NCI-H1092 (cell line): Measurements from ENCODE around the gene PTGER3.
A peak's percentile ranks its signal among the peaks of the same experiment; 100 is the strongest.

Experiments used
- DNase-seq: peaks from one replicate; lab custom pipeline; 2025; lab: John Stamatoyannopoulos, UW

Gene PTGER3

GRCh38 chr1:71047635-71048607 lies at the start of gene PTGER3:
Gene PTGER3 (minus strand): TSS chr1:71047816. CDS start chr1:71047577, 239 bp downstream.
- DNase-seq: peak; percentile 39

DNA sequence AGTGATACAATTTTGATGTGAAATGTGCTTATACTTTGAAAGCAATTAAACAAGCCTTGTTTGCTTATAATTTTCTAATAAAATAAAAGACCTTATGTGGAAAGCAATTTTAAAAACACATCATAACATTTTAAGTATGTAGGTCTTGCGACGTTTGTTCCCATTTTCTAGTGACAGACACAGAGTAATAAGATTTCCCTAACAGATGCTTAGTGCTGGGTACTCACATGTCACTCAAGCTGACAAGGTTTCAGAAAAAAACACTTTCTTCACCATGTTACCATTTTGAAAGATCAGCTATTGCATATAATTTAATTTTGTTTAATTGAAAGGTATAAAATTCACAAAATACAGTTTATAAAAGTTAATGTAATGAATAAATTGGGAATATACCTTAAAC lies 47.3 kb upstream of the PTGER3 start:
- DNase-seq: no peak

GRCh38 chr1:71093938-71094337 lies 46.3 kb upstream of the PTGER3 start:
- no peak for DNase-seq

DNA sequence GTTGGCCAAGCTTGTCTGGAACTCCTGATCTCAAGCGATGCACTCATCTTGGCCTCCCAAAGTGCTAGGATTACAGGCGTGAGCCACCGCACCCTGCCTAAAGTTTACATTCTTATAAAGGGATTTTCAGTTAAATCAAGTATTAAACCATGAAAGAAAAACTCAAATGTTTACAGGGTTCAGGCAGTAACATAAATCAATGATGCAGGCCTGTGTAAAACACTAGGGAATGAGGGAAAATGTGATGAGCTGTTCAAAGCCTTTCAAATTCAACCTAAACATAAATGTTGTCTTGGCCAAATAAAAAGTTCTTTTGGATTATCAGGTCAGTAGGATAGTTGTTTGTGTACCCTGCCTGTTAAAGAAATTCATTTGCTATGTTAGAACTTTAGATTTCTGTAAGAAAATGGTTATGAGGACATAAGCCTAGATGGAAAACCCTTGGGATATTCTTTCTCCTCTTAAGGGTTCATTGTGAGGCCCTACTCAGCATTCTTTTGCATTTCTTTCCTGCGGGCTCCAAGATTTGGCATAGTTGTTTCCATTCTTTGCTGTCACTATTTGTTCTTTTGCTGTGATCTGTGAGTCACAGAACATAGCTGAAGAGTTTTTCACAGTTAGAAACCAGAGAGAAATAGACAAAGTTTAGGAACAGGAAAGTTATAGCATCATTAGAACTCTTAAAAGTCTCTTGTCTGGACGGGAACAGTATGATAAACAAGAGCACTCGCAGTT lies 42.1 kb upstream of the PTGER3 start:
- DNase-seq: no peak

DNA sequence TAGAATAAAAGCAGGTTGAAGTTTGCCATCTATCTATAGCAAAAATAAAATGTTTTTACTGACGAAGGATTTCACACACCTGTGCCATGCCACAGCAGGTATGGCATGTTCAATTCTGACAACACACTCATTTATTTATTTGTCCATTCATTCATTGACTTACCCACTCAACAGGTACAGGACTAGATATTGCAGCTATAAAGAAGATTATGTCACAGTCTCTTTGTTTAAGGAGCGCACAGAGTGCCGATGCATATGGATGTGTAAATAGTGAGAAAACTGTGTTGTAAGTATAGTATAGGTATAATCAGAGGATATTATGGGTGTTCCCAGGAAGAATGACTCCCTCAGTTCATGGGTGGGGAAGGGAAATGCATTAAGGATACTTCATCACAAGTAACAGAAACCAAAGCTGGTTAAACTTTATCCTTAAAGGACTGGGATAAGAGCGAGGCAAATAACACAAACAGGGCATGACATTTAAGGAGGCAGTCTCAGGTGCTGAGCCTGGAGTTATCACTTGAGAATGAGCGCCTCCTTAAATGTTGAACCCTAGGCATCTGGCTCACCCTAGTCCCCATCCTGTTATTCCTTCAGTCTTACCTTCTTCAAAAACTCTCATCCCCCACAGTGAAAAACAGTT lies 41.1 kb upstream of the PTGER3 start:
- DNase-seq: no peak

- no peak for DNase-seq
These were observed 40.1 kb upstream of the PTGER3 start for GRCh38 chr1:71087713-71088112.

- no peak for DNase-seq
These were observed 39.4 kb upstream of the PTGER3 start for GRCh38 chr1:71087060-71087459.

- no peak for DNase-seq
These were observed 38.7 kb upstream of the PTGER3 start for GRCh38 chr1:71086331-71086730.

DNA sequence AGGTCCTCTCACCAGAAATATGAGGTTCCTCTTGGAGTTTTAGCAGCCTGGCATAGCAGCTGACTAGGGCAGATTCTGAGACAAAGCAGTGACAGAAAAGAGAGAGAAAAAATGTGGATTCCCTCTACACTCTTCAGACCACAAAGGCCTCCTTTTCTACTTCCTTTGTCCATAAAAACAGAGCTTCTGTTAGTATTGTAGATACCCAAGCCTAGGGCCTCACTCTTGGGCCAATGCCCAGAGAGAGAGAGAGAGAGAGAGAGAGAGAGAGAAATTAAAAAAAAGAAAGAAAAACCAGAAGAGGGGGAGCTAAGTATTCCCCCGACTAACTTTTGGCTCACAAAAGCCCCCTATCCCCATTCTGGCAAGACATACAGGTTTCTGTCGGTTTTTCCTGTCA lies 35.7 kb upstream of the PTGER3 start:
- DNase-seq: no peak

DNA sequence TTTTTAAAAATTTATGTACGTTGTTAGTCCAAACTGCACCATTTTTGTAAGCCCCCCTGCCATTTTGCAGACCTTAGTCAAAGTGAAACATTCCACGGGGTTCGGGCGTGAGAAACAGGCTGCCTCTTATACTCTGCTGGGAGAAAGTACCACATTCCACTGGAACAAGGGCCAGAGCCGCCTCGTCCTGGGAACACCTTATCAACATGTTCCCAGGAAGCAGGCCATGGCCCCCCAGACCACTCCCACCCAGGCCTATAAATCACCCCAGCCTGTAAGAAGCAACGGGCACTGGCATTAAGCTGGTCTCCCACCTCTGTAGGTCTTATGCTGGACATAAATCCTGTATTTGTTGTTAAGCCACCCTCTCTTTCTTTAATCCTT lies 34.1 kb upstream of the PTGER3 start:
- no peak for DNase-seq

- peak; percentile 90 for DNase-seq
These were observed 33.4 kb upstream of the PTGER3 start, which contains the start of gene ZRANB2 for GRCh38 chr1:71080739-71081696. Gene ZRANB2 (minus strand): TSS chr1:71081035. CDS start chr1:71080995, 40 bp downstream.

GRCh38 chr1:71080230-71080738 lies 32.7 kb upstream of the PTGER3 start:
- DNase-seq: no peak

GRCh38 chr1:71074681-71075080 lies 27.1 kb upstream of the PTGER3 start:
- DNase-seq: no peak

- no peak for DNase-seq
These were observed 24.7 kb upstream of the PTGER3 start for GRCh38 chr1:71072273-71072672.

DNA sequence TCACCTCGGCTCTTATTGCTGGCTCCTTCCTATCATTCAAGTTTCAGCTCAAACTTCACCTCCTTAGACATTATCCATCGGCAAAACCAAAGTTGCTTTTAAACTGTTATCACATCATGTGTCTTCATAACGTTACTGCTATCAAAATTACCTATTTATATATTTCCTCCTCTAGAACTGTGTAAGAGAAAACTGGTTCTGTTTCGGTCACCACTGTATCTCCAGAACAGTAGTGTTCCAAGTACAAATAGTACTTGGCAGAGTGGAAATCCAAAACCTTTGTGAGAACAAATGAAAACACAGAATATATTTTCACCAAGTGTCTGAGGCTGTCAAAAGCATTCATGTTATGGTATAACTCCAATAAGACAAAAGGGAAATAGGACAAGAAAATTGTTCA lies 24.1 kb upstream of the PTGER3 start:
- no peak for DNase-seq

DNA sequence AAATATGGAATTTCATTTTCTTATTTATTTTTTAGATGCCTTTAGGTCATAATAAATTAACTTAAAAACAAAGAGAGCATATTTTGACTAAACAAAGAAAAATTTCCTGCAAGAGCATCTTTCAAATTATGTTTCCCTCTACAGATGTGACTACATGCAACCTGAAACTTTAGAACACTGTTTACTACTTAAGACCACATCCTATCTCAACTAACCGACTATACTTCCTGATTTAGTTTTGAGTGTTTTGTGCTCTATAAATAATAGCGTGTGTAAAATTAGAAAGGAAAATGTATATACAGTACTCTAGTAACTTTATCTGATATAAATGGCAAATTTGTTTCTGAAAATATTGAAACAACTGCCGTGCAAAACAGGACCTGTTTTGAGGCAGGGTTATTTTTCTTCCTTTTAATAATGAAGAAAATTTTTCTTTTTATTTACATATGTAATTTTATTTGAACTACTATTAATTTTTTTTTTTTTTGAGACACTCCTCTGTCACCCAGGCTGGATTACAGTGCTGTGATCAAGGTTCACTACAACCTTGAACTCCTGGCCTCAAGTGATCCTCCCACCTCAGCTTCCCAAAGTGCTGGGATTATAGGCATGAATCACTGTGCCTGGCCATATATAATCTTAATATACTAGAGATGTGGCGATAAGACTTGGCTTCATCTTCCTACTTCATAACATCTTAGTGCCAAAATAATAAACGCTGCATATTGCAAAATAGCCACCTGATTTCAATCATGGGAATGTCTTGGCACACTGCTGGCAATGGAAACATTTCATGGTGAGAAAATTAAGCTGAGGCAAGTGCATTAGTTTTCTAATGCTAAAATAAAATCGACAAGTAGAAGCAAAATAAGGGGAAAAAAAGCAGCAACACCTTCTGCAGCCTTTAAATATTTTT lies 21.0 kb upstream of the PTGER3 start:
- DNase-seq: no peak

DNA sequence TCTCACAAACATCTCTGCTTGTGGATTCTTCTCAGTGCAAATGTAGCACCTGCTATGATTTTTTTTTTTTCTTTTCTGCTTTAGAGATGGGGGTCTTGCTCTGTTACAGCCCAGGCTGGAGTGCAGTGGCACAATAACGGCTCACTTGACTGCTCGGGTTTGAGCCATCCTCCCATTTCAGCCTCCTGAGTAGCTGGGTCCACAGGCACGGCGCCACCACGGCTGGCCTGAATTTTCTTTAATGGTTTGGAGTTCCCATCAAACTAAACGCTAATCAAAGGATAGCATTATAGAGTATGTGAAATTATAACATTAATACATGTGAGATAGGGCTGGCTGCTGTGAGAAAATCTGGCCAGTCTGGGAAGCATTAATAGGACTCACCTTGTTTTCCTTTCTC lies 7.2 kb upstream of the PTGER3 start:
- DNase-seq: no peak

GRCh38 chr1:71054281-71054731 lies 6.7 kb upstream of the PTGER3 start:
- no peak for DNase-seq

DNA sequence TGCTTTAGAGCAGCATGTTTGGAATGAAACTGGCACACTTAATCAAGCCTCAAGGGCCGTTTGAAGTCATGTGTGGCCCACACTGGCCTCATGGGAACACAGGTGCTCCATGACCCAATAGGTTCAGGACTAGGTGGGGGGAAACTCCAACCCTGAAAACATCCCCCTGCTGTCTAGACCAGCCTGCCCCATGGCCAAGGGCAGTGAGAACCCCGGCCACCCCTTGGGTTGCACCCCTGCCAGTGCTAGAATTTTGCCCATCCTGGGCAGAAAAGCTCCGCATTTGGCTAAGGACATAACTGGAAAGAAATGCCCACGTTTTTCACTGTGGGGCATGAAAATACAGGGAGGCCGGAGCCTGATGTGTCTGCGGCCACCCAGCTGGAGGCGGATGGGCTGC lies 6.1 kb upstream of the PTGER3 start:
- DNase-seq: no peak

DNA sequence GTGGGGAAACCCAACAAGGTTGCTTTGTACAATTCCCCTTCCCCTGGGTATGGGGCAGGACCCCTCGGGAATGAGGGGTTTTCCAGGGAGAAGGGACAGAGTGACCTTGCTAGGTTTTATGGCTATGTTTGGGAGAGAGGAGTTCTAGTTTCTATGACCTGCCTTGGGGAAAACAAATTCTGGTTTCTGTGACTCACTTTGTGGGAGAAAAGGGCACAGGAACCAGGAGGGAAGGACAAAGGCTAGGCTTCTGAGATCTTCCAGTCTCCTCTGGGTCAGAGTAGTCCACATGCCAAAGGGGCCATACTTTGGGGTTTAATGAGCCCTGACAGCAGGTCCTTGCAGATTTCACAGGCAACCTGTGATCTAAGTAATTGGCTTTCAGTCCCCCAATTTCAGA lies 5.5 kb upstream of the PTGER3 start:
- DNase-seq: no peak
